ENCODE data around the gene RNF141.

DNA sequence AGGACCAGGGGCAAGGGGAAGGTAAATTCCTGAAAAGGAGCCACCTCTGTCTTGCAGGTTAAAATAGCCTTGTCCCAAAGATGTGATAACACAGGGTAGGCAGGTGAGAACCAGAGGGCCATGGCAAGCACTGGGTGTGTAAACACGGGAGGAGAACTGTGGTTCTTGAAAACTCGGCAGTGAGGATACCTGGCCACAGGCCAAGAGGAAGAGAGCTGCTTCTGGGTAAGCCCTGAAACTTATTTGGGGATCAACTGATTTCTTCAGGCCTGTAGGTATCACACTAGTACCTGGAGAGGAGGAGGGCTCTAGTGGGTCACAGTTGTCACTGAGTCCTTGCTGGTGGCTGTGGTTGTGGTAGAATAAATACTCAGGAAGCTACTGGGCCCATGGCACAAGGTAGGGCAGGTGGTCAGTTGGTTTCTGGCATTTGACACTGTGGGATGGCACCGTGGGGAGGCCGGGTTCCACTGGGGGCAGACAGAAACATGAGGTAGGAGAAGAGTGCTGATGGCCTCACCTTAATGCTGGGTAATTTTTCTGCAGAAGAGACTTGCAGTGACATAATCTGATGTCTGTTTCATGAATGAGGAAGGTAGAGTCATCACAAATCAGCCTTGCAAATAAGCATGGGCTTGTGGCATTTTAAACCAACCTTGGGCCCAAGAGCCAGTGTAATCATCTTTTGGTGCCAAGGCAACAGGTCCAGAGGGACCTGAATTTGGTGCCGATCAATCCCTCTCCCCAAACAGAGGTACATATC is 63.9 kb downstream of the RNF141 start:
- TF ChIP-seq HDAC6 (IDR thresholded peaks at IDR 0.05; ENCODE audit: low read depth, low read length) (no peak), IRF1 (CRISPR knock-in tag; IDR thresholded peaks at IDR 0.05; ENCODE audit: low read depth) (no peak), JUNB (CRISPR knock-in tag; IDR thresholded peaks at IDR 0.05; ENCODE audit: borderline replicate concordance) (no peak), CREM (IDR thresholded peaks at IDR 0.05) (no peak), CREM (CRISPR knock-in tag; IDR thresholded peaks at IDR 0.05) (no peak), HNF4A (CRISPR knock-in tag; IDR thresholded peaks at IDR 0.05) (no peak), ZNF138 (CRISPR knock-in tag; IDR thresholded peaks at IDR 0.05; ENCODE audit: low read depth) (no peak), YY1 (IDR thresholded peaks at IDR 0.05; ENCODE audit: insufficient read depth, insufficient replicate concordance, low read depth, low read length) (no peak), USF2 (IDR thresholded peaks at IDR 0.05; ENCODE audit: low read depth, low read length) (no peak), USF2 (CRISPR knock-in tag; IDR thresholded peaks at IDR 0.05; ENCODE audit: borderline replicate concordance) (no peak), POLR2A (IDR thresholded peaks at IDR 0.05; ENCODE audit: insufficient read depth in 1 of 2, low read depth in 2 of 2, low read length in 2 of 2) (no peak), EZH2 (conservative IDR thresholded peaks at IDR 0.05; ENCODE audit: low read depth, low read length) (no peak)
- TF ChIP-seq, protein P1, sequence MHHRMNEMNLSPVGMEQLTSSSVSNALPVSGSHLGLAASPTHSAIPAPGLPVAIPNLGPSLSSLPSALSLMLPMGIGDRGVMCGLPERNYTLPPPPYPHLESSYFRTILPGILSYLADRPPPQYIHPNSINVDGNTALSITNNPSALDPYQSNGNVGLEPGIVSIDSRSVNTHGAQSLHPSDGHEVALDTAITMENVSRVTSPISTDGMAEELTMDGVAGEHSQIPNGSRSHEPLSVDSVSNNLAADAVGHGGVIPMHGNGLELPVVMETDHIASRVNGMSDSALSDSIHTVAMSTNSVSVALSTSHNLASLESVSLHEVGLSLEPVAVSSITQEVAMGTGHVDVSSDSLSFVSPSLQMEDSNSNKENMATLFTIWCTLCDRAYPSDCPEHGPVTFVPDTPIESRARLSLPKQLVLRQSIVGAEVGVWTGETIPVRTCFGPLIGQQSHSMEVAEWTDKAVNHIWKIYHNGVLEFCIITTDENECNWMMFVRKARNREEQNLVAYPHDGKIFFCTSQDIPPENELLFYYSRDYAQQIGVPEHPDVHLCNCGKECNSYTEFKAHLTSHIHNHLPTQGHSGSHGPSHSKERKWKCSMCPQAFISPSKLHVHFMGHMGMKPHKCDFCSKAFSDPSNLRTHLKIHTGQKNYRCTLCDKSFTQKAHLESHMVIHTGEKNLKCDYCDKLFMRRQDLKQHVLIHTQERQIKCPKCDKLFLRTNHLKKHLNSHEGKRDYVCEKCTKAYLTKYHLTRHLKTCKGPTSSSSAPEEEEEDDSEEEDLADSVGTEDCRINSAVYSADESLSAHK (CRISPR knock-in tag; IDR thresholded peaks at IDR 0.05; ENCODE audit: borderline replicate concordance), result no peak
- TF ChIP-seq, protein P2, sequence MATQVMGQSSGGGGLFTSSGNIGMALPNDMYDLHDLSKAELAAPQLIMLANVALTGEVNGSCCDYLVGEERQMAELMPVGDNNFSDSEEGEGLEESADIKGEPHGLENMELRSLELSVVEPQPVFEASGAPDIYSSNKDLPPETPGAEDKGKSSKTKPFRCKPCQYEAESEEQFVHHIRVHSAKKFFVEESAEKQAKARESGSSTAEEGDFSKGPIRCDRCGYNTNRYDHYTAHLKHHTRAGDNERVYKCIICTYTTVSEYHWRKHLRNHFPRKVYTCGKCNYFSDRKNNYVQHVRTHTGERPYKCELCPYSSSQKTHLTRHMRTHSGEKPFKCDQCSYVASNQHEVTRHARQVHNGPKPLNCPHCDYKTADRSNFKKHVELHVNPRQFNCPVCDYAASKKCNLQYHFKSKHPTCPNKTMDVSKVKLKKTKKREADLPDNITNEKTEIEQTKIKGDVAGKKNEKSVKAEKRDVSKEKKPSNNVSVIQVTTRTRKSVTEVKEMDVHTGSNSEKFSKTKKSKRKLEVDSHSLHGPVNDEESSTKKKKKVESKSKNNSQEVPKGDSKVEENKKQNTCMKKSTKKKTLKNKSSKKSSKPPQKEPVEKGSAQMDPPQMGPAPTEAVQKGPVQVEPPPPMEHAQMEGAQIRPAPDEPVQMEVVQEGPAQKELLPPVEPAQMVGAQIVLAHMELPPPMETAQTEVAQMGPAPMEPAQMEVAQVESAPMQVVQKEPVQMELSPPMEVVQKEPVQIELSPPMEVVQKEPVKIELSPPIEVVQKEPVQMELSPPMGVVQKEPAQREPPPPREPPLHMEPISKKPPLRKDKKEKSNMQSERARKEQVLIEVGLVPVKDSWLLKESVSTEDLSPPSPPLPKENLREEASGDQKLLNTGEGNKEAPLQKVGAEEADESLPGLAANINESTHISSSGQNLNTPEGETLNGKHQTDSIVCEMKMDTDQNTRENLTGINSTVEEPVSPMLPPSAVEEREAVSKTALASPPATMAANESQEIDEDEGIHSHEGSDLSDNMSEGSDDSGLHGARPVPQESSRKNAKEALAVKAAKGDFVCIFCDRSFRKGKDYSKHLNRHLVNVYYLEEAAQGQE (IDR thresholded peaks at IDR 0.05; ENCODE audit: borderline replicate concordance in 1 of 2, low read depth in 1 of 2, low read length in 2 of 2), result no peak
